Measurements from ENCODE around the gene HAUS5. TPM values are rescaled to one million over a fixed set of nuclear protein-coding genes. Genes with fewer than 3 reads are reported as not detected.

Gene HAUS5
- polyA plus RNA-seq, 1 donor from 2014 or later = 14.4 TPM

- Histone ChIP-seq H3K4me3 (ENCODE audit: low read length) (no peak overlapping the region), H3K27ac (ENCODE audit: low read length) (no peak overlapping the region), H2AFZ (ENCODE audit: low read depth, low read length) (no peak overlapping the region), H3F3A (ENCODE audit: insufficient read depth, low read length, poor library complexity, severe bottlenecking) (no peaks in the 10 kb centered on the region), H3K79me2 (replicated peaks; ENCODE audit: insufficient read depth, low read length) (no peaks in the 10 kb centered on the region), H3K36me3 (ENCODE audit: insufficient read depth, low read length) (no peaks in the 10 kb centered on the region), H3K9me3 (ENCODE audit: low read length) (no peaks in the 10 kb centered on the region), H4K20me1 (ENCODE audit: insufficient read depth) (no peaks in the 10 kb centered on the region), H3K27me3 (ENCODE audit: insufficient read depth, low read depth, low read length) (no peaks in the 10 kb centered on the region), H3K9ac (ENCODE audit: low read length) (no peak overlapping the region), H3K4me2 (ENCODE audit: low read length) (no peak overlapping the region), H3K9me2 (ENCODE audit: insufficient read depth, low read length) (no peaks in the 10 kb centered on the region)
- TF ChIP-seq MXI1 (conservative IDR thresholded peaks at IDR 0.05; ENCODE audit: poor library complexity, severe bottlenecking) (no peak), RAD21 (conservative IDR thresholded peaks at IDR 0.05) (no peak), EZH2 (IDR thresholded peaks at IDR 0.05; ENCODE audit: borderline replicate concordance, insufficient read depth, low read length, poor library complexity, severe bottlenecking) (no peak), SMC3 (conservative IDR thresholded peaks at IDR 0.05; ENCODE audit: poor library complexity) (no peak), TAF1 (IDR thresholded peaks at IDR 0.05; ENCODE audit: low read depth) (no peak), POLR2AphosphoS5 (IDR thresholded peaks at IDR 0.05) (no peak), EP300 (conservative IDR thresholded peaks at IDR 0.05; ENCODE audit: poor library complexity, severe bottlenecking) (no peak)
- TF ChIP-seq, protein P1, sequence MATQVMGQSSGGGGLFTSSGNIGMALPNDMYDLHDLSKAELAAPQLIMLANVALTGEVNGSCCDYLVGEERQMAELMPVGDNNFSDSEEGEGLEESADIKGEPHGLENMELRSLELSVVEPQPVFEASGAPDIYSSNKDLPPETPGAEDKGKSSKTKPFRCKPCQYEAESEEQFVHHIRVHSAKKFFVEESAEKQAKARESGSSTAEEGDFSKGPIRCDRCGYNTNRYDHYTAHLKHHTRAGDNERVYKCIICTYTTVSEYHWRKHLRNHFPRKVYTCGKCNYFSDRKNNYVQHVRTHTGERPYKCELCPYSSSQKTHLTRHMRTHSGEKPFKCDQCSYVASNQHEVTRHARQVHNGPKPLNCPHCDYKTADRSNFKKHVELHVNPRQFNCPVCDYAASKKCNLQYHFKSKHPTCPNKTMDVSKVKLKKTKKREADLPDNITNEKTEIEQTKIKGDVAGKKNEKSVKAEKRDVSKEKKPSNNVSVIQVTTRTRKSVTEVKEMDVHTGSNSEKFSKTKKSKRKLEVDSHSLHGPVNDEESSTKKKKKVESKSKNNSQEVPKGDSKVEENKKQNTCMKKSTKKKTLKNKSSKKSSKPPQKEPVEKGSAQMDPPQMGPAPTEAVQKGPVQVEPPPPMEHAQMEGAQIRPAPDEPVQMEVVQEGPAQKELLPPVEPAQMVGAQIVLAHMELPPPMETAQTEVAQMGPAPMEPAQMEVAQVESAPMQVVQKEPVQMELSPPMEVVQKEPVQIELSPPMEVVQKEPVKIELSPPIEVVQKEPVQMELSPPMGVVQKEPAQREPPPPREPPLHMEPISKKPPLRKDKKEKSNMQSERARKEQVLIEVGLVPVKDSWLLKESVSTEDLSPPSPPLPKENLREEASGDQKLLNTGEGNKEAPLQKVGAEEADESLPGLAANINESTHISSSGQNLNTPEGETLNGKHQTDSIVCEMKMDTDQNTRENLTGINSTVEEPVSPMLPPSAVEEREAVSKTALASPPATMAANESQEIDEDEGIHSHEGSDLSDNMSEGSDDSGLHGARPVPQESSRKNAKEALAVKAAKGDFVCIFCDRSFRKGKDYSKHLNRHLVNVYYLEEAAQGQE (IDR thresholded peaks at IDR 0.05; ENCODE audit: borderline replicate concordance) = no peak
- TF ChIP-seq, protein P2, sequence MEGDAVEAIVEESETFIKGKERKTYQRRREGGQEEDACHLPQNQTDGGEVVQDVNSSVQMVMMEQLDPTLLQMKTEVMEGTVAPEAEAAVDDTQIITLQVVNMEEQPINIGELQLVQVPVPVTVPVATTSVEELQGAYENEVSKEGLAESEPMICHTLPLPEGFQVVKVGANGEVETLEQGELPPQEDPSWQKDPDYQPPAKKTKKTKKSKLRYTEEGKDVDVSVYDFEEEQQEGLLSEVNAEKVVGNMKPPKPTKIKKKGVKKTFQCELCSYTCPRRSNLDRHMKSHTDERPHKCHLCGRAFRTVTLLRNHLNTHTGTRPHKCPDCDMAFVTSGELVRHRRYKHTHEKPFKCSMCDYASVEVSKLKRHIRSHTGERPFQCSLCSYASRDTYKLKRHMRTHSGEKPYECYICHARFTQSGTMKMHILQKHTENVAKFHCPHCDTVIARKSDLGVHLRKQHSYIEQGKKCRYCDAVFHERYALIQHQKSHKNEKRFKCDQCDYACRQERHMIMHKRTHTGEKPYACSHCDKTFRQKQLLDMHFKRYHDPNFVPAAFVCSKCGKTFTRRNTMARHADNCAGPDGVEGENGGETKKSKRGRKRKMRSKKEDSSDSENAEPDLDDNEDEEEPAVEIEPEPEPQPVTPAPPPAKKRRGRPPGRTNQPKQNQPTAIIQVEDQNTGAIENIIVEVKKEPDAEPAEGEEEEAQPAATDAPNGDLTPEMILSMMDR (IDR thresholded peaks at IDR 0.05; ENCODE audit: poor library complexity, severe bottlenecking) = no peak
These were observed 1.0 kb downstream of the HAUS5 start for GRCh38 chr19:35613574-35613973.

GRCh38 chr19:35615036-35615435 lies 2.5 kb downstream of the HAUS5 start:
- H3K4me3 ChIP-seq (ENCODE audit: low read length) = no peak overlapping the region
- H3K27ac ChIP-seq (ENCODE audit: low read length) = no peak overlapping the region
- no peak overlapping the region for H2AFZ ChIP-seq (ENCODE audit: low read depth, low read length)
- no peaks in the 10 kb centered on the region for H3K36me3 ChIP-seq (ENCODE audit: insufficient read depth, low read length)
- H3K9ac ChIP-seq (ENCODE audit: low read length) = no peak overlapping the region
- no peaks in the 10 kb centered on the region for H3K27me3 ChIP-seq (ENCODE audit: insufficient read depth, low read depth, low read length)
- H3K79me2 ChIP-seq (replicated peaks; ENCODE audit: insufficient read depth, low read length) = no peaks in the 10 kb centered on the region
- H3K4me2 ChIP-seq (ENCODE audit: low read length) = no peak overlapping the region
- no peaks in the 10 kb centered on the region for H3K9me3 ChIP-seq (ENCODE audit: low read length)
- no peaks in the 10 kb centered on the region for H3F3A ChIP-seq (ENCODE audit: insufficient read depth, low read length, poor library complexity, severe bottlenecking)
- TF ChIP-seq POLR2AphosphoS5 (IDR thresholded peaks at IDR 0.05) (no peak), SMC3 (conservative IDR thresholded peaks at IDR 0.05; ENCODE audit: poor library complexity) (no peak), MXI1 (conservative IDR thresholded peaks at IDR 0.05; ENCODE audit: poor library complexity, severe bottlenecking) (no peak), RAD21 (conservative IDR thresholded peaks at IDR 0.05) (no peak), EP300 (conservative IDR thresholded peaks at IDR 0.05; ENCODE audit: poor library complexity, severe bottlenecking) (no peak), EZH2 (IDR thresholded peaks at IDR 0.05; ENCODE audit: borderline replicate concordance, insufficient read depth, low read length, poor library complexity, severe bottlenecking) (no peak), TAF1 (IDR thresholded peaks at IDR 0.05; ENCODE audit: low read depth) (no peak)
- TF ChIP-seq, protein P2 (IDR thresholded peaks at IDR 0.05; ENCODE audit: poor library complexity, severe bottlenecking) = no peak
- TF ChIP-seq, protein P1 (IDR thresholded peaks at IDR 0.05; ENCODE audit: borderline replicate concordance) = no peak
- H3K9me2 ChIP-seq (ENCODE audit: insufficient read depth, low read length) = no peaks in the 10 kb centered on the region
- no peaks in the 10 kb centered on the region for H4K20me1 ChIP-seq (ENCODE audit: insufficient read depth)
